Heart left ventricle (tissue), 16 donors: ENCODE data around the gene KIF26B. TPM values are rescaled to one million over a fixed set of nuclear protein-coding genes. Genes with fewer than 3 reads are reported as not detected.

Experiments
- ATAC-seq, 4 donors: fragments of 200-7000 bp; cut with Tn5 transposase; one replicate each; pipeline ENCODE4 v1.9.1; 2020 to 2022; ENCODE audit warnings: moderate library complexity in 4 of 4, mild to moderate bottlenecking in 3 of 4, moderate number of reproducible peaks in 1 of 4
- DNase-seq, 5 donors: peaks; one replicate each; pipeline ENCODE4 v3.0.0-alpha.2; 2020
- H3K27ac ChIP-seq, 12 donors: fragments of 200-600 bp; sonication (generic) in 4 of 12; one replicate each; pipeline versions ENCODE4 v1.5.0 to v1.8.0; 2016 to 2022; ENCODE audit warnings: mild to moderate bottlenecking in 2 of 12
- H3K27me3 ChIP-seq, 9 donors: fragments of 200-600 bp; sonication (generic) in 2 of 9; one replicate each; pipeline versions ENCODE4 v1.5.1 to v1.8.0; 2016 to 2022; ENCODE audit warnings: mild to moderate bottlenecking in 3 of 9
- H3K36me3 ChIP-seq, 9 donors: fragments of 200-600 bp; sonication (generic) in 2 of 9; one replicate each; pipeline versions ENCODE4 v1.5.0 to v1.8.0; 2018 to 2022; ENCODE audit warnings: mild to moderate bottlenecking in 2 of 9
- H3K4me1 ChIP-seq, 12 donors: fragments of 200-600 bp; sonication (generic) in 4 of 12; one replicate each; pipeline versions ENCODE4 v1.5.0 to v1.8.0; 2016 to 2022; ENCODE audit warnings: mild to moderate bottlenecking in 3 of 12
- H3K4me3 ChIP-seq, 12 donors: fragments of 200-600 bp; sonication (generic) in 4 of 12; one replicate each; pipeline versions ENCODE4 v1.5.0 to v1.8.0; 2017 to 2022; ENCODE audit warnings: mild to moderate bottlenecking in 9 of 12, moderate library complexity in 4 of 12
- H3K9me3 ChIP-seq, 12 donors: fragments of 200-600 bp; sonication (generic) in 4 of 12; one replicate each; pipeline versions ENCODE4 v1.5.0 to v1.8.0; 2016 to 2022; ENCODE audit warnings: mild to moderate bottlenecking in 1 of 12
- CTCF ChIP-seq, 12 donors: fragments of 200-600 bp; sonication (generic) in 4 of 12; IDR thresholded peaks; one replicate each; pipeline versions ENCODE4 v1.5.0 to v1.8.0; 2018 to 2022; ENCODE audit warnings: antibody characterized with exemption in 12 of 12, mild to moderate bottlenecking in 5 of 12
- POLR2A ChIP-seq, 2 donors: fragments of 450-650 bp; IDR thresholded peaks; one replicate each; pipeline ENCODE4 v1.6.1; 2017; ENCODE audit warnings: antibody characterized with exemption in 2 of 2, mild to moderate bottlenecking in 2 of 2, moderate library complexity in 2 of 2
- WGBS, 4 donors: extraction: QIAGEN DNeasy Blood & Tissue Kit in 2 of 4; methylation state at CpG; one replicate each; pipeline versions ENCODE4 v1.1.5 to v1.1.7; 2013 to 2018; 5-methylcytosine and 5-hydroxymethylcytosine counted together
- intact Hi-C, 10 donors: fragments of 100-400 bp; cut with DNase I; formaldehyde crosslinking; loops; one replicate each; pipeline versions ENCODE4 v1.11.1 to v1.14.2; 2022
- polyA plus RNA-seq, 2 donors: library from polyadenylated mRNA; stranded (reverse); fragments of 200-250 nt; gene quantifications; one replicate each; pipeline ENCODE4 v1.2.3, GENCODE V29; 2013
- total RNA-seq, 9 donors: library from RNA; depleted of rRNA in 2 of 9; stranded (reverse); fragments of >200 nt in 2 of 9; fragmentation: NEBNext Ultra II Directional in 3 of 9; extraction: Animal tissue kit (Norgen Biotek cat#: 25700) in 3 of 9; gene quantifications; one replicate each; pipeline versions ENCODE4 v1.1.0 to v1.2.4, GENCODE V29; 2016 to 2023
- donor health status: ischemic (EF 13 %, LVEDD 7.1; RV severe dilation, severe dysfunction).
- donor health status: healthy with polysubstance abuse.
- donor health status: DM: no; HTN: yes; CAD: no.
- donor health status: DM: no; HTN: no; CAD: no.
- donor health status: ischemic (EF 25% LVEDD 6.9; RV normal size, moderate dysfunction).
- donor health status: ischemic (EF 25% LVEDD 5.7; RV mildly dilated, moderate dysfunction).
- donor health status: healthy.
- donor health status: DM: yes; HTN: yes; CAD: no.
- donor health status: ischemic (EF 35%, LVEDD 5.7; RV mildly dilated, moderate dysfunction).
- donor health status: nonischemic (EF 11% LVEDD 7.7; RV severe dilation, severe dysfunction).
- donor health status: DM: yes; HTN: yes; CAD: no.
- donor health status: PGD.
- donor health status: ischemic (EF 29% LVEDD 5.4; RV normal size, mild dysfunction).
- donor health status: nonischemic (EF 23%, LVEDD 6.1; RV moderate dilation, normal function).

Gene KIF26B
- total and polyA plus RNA-seq, 11 donors: 1.2 to 7.0 (median 2.3) TPM

- H3K27ac ChIP-seq: no peak overlapping the region
- DNase-seq: no peak
- H3K4me1 ChIP-seq: no peaks in the 10 kb centered on the region
- no peak for ATAC-seq
- H3K9me3 ChIP-seq: no peaks in the 10 kb centered on the region
- no peak for TF ChIP-seq CTCF (IDR thresholded peaks at IDR 0.05)
- TF ChIP-seq POLR2A (IDR thresholded peaks at IDR 0.05): no peak
- no peak overlapping the region for H3K4me3 ChIP-seq
- H3K27me3 ChIP-seq: peaks cover 0 to 27% (median 0%) of the 10 kb centered on the region in 9 donors
- no peaks in the 10 kb centered on the region for H3K36me3 ChIP-seq
- intact Hi-C loops: no loop called here
- 92 to 95% (median 94%) methylated on average over 8 of the region's 8 CpGs for WGBS, 4 donors
These were observed 74.3 kb downstream of the KIF26B start for GRCh38 chr1:245229051-245229450.

GRCh38 chr1:245232931-245233330 lies 78.1 kb downstream of the KIF26B start:
- Histone ChIP-seq H3K36me3 (no peaks in the 10 kb centered on the region), H3K27me3 (peaks cover 0 to 37% (median 0%) of the 10 kb centered on the region in 9 donors), H3K27ac (no peak overlapping the region), H3K9me3 (no peaks in the 10 kb centered on the region), H3K4me1 (no peaks in the 10 kb centered on the region), H3K4me3 (no peak overlapping the region)
- no peak for ATAC-seq
- TF ChIP-seq CTCF (IDR thresholded peaks at IDR 0.05) (no peak), POLR2A (IDR thresholded peaks at IDR 0.05) (no peak)
- 95 to 96% (median 96%) methylated on average over 6 of the region's 6 CpGs for whole genome bisulfite sequencing, 4 donors
- intact Hi-C loops: no loop called here
- DNase-seq: no peak

GRCh38 chr1:245234217-245235081 lies 79.7 kb downstream of the KIF26B start:
- no peaks in the 10 kb centered on the region for H3K4me1 ChIP-seq
- H3K36me3 ChIP-seq: no peaks in the 10 kb centered on the region
- no peak overlapping the region for H3K4me3 ChIP-seq
- TF ChIP-seq POLR2A (IDR thresholded peaks at IDR 0.05) (no peak), CTCF (IDR thresholded peaks at IDR 0.05) (no peak)
- no peak for DNase-seq
- peaks cover 0 to 47% (median 2%) of the 10 kb centered on the region in 9 donors for H3K27me3 ChIP-seq
- no peak for ATAC-seq
- WGBS, 4 donors: 87 to 88% (median 87%) methylated on average over 26 of the region's 26 CpGs
- intact Hi-C loops: no loop called here
- no peak overlapping the region for H3K27ac ChIP-seq
- no peaks in the 10 kb centered on the region for H3K9me3 ChIP-seq

GRCh38 chr1:245235156-245235555 lies 80.4 kb downstream of the KIF26B start:
- no peak for ATAC-seq
- H3K27me3 ChIP-seq: peaks cover 0 to 52% (median 2%) of the 10 kb centered on the region in 9 donors
- H3K36me3 ChIP-seq: no peaks in the 10 kb centered on the region
- DNase-seq: no peak
- H3K9me3 ChIP-seq: no peaks in the 10 kb centered on the region
- no peak overlapping the region for H3K27ac ChIP-seq
- H3K4me1 ChIP-seq: no peaks in the 10 kb centered on the region
- WGBS, 4 donors: 53 to 59% (median 57%) methylated on average over 6 of the region's 6 CpGs
- TF ChIP-seq CTCF (IDR thresholded peaks at IDR 0.05) (no peak), POLR2A (IDR thresholded peaks at IDR 0.05) (no peak)
- intact Hi-C loops: no loop called here
- no peak overlapping the region for H3K4me3 ChIP-seq
